Germinal center (tissue), 1 donor: ENCODE data around the gene PAK6.

Experiments used
- DNase-seq: peaks from one replicate; pipeline ENCODE4 v3.0.0; 2012; ENCODE audit warnings: mixed read lengths, low spot score

PAK6 gene

DNA sequence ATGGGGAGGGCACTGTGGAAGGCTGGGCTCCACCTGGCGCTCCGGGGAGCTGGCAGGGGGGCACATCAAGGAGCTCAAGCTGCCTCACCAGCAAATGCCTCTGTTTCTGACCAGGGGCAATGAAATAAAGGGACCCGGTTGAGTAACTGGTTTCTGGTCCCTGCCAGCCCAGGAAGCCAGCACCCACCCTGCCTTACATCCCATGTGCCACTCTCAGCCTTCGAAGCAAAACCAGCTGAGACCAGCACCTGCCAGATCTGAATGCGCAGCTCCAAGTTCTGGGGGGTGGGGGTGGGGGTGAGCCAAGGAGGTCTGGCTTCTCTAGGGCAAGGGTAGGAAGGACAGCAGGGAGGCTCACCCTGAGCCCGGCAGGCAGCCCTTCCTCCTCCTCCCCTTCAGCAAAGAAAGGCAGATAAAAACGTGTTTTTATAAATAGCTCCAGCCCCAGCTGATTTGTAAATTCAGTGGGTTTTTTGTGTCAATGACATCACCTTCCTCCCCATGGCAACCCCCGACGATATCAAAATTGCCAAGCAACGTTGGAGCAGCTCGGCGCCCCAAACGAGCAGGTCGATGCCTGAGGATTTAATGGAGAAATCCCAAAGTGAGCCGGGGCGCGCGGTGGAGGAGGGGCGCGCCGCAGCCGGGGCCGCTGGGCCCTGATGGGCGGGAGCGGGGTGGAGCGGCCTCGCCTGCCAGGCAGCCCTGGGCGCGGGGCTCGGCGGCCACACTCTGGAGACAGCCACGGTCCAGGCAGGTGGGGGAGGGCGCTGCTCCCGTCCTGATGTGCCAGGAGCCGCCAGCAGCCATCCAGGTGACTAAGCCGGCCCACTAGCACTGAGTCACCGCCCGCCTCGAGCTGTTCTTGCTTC, at the start of gene PAK6:
Gene PAK6 (plus strand): TSS at position 532 of the 872 bp plus-strand sequence. CDS start 25,723 bp downstream, outside the sequence.
- peak; percentile 57 for DNase-seq

DNA sequence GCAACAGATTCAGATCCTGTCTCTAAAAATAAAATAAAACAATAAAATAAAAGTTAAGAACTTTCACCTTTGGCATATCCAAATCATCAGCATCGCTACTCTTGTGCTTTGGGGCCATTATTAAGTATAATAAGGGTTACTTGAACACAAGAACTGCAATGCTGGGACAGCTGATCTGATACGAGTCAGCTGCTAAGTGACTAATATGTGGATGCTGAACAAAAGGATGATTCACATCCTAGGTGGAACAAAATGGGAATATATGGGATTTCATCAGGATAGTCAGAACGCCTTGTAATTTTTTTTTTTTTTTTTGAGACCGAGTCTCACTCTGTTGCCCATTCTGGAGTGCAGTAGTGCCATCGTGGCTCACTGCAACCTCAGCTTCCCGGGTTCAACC, 48.3 kb upstream of the PAK6 start:
- DNase-seq: no peak

DNA sequence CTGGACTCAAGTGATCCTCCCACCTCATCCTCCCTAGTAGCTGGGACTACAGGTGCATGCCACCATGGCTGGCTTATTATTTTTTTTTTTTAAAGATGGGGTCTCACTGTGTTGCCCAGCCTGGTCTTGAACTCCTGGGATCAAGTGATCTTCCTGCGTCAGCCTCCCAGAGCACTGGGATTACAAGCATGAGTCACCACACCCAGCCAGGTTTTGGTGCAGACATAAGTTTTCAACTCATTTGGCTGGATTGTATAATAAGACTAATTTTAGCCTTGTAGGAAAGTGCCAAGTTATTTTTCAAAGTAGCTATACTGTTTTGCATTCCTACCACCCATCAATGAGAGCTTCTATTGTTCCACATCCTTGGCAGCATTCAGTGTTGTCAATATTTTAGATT, 45.9 kb upstream of the PAK6 start:
- no peak for DNase-seq

DNA sequence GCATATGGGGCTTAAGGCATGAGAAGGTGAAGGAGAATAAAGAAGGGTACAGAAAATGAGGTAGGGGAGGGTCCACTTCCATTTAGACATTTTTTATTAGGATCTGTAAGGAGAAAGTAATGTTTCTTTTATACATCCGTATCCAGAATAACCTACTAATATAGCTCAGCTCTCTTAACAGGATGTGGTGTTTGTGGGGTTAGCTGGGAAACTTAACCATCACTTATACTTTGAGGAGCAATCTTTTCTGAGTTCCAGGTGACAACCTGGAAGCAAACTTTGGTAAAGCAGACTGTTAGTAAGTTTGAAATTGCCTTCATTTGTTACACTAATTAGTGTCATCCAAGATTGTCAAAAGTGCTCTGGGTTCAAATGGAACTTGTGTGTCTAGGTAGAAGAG, 41.4 kb upstream of the PAK6 start:
- DNase-seq: no peak

DNA sequence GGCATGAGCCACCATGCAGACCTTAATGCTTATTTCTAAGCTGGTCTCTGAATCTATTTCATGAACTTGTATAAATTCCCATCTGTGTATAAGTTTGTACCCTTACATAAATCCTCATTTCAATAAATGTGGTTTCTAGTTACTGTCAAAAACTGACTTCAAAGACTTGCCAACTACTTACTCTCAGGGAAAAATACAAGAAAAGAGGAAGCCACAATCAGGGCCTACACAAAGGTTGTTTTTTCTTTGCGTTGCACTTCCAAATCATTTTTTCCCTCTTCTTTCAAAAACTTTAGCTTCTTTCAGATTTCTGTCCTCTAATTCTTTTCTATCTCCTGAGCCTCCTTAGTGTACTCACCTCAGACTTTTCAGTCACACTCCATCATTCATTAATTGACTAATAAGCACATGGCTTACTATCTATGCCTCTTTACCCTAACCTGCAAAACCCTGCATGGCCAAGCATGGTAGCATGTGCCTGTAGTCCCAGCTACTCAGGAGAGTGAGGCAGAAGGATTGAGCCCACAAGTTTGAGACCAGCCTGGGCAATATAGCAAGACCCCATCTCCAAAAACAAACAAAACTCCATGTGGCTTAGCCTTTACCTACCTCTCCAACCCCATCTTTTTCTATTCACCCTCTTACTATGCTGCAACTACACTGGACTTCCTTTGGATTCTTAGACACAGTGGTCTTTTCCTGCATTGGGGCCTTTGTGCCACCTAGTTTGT, 40.3 kb upstream of the PAK6 start:
- no peak for DNase-seq

DNA sequence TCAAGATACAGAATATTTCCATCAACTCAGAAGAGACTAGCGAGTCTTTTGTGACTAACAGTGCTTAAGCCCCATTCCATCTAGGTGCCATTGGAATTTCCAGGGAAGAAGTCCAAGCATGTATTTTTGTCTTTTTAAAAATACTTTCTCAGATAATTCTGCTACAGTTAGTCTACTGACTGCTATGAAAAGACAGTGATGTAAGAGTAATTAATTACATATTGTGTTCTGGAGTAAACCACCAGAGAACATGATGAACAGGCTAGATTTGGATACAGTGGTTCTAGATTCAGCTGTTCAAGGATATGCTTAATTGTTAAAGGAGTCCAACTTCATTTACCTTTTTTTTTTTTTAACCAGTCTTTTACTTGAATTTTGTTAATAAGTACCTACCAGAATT, 34.8 kb upstream of the PAK6 start:
- no peak for DNase-seq

DNA sequence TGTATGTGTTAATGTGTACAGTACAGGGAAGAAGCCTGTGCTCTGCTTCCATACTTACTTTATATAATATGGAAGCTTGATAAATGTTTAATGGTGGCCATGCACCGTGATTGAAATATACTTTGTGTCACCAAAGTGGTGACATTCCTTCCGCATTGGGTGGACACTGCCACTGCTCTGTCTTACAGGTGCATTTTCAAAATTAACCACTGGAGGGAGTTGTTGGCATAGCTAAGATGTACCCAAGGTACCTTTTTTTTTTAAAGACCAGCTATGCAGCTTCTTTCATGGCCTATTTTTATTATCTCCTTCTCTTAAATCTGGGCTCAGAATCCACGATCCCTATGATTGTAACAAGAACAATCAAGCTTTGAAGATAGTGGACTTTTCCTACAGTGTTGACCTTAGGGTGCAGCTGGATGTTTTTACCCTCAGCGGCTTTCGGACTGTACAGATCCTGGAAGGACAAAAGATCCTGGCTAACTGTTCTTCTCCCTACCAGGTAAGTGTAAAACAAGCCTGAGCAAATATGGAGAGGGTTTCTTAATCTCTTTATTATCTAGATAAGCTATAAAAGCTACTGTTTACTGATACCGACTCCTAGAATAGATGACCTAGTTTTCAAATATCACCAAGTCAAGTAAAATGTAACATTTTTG, 21.6 kb upstream of the PAK6 start:
- DNase-seq: peak; percentile 65

DNA sequence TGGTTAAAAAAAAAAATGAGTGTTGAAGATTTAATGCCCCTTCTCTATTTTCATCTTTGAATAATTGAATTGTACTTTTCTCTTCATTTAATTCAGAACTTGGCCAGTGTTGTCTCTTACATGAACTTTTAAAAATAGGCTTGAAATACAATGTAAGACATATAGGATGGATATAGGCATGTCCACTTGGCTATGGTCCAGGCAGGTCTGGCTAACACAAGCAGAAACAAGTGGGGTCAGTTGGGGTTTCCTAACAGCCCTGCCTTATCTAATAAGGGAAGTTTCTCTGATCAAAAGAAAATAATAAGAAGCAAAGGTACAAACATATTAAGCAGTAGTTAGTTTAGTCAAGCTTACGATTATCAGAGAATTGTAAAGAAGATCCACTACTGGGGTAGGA, 19.1 kb upstream of the PAK6 start:
- no peak for DNase-seq

DNA sequence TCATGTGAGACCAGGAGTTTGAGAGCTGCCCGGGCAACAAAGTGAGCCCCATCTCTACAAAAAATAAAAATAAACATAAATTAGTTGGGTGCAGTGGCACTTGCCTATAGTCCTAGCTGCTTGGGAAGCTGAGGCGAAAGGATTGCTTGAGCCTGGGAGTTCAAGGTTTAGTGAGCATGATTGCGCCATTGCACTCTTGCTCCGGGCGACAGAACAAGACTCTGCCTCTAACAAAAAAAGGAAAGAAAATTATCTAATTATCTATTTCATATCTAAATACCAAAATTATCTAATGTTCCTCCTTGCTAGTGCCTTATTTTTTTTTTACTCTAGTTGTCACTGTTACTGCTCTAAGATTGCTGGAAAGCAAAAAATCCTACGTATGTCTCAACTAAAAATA, 16.7 kb upstream of the PAK6 start:
- DNase-seq: no peak

DNA sequence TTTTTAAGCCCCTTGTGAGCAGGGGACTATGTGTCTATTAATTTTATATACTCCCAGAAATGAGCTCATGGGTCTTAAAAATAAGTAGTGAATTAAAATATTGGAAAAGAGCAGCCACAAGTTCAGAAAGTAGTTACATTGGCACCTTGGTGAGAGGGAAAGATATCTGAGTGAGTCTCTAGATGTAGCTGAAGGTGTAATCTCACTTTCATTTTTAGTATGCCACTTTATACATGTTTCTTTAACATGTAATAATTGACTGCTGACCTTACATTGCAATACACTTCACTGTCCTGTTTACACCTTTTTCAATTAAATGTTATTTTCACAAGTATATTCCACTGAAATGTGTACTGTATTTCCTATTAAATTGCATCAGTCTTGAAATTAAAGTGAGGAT, 12.1 kb upstream of the PAK6 start:
- DNase-seq: no peak

DNA sequence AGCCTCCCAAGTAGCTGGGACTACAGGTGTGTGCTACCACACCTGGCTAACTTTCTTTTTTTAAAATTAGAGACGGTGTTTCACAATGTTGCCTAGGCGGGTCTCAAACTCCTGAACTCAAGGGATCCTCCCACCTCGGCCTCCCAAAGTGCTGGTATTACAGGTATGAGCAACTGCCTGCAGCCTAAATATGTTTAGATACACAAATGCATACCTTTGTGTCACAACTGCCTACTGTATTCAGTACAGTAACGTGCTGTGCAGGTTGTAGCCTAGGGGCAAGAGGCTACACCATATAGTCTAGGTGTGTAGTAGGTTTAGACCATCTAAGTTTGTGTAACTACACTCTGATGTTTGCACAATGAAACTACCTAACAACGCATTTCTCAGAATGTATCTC, 9.5 kb upstream of the PAK6 start:
- DNase-seq: no peak

DNA sequence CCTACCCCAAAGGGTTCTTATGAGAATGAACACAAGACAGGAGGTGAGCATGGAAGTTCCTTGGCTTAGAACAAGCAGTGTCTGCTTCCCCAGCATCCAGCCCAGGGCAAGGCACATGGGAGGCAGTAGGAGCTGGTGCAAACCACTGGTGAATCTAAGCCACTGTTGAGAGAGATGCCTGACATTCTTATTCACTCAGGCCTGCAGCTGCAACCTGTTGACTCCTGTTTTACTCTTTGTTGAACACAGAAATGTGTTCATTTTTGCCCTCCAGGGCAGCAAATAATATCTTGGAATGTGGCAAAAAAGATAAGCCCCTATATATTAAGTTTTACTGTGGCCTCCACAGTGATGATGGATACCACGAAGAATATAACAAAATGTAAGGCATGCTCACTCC, 8.9 kb upstream of the PAK6 start:
- DNase-seq: no peak

DNA sequence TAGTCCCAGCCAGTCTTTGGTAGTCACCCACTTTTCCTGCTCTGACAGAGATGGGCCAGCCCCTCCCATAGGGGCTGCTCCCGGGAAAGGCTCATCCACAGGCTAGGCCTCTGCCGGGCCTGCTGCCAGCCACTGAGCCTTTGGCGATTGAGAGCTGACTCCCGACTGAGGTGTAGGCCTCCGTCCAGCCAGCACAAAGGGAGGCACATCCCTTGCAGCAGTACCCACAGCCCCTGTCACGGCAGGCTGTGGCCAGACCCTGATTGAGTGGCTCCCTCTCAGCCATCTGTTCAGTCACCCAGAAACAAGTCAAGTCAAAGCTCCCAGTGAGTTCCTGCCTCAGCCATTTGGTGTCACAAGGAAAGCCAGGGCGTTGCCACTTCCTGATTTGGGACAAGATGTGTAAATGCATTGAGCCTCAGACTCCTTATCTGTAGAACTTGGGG, 6.2 kb upstream of the PAK6 start:
- no peak for DNase-seq

DNA sequence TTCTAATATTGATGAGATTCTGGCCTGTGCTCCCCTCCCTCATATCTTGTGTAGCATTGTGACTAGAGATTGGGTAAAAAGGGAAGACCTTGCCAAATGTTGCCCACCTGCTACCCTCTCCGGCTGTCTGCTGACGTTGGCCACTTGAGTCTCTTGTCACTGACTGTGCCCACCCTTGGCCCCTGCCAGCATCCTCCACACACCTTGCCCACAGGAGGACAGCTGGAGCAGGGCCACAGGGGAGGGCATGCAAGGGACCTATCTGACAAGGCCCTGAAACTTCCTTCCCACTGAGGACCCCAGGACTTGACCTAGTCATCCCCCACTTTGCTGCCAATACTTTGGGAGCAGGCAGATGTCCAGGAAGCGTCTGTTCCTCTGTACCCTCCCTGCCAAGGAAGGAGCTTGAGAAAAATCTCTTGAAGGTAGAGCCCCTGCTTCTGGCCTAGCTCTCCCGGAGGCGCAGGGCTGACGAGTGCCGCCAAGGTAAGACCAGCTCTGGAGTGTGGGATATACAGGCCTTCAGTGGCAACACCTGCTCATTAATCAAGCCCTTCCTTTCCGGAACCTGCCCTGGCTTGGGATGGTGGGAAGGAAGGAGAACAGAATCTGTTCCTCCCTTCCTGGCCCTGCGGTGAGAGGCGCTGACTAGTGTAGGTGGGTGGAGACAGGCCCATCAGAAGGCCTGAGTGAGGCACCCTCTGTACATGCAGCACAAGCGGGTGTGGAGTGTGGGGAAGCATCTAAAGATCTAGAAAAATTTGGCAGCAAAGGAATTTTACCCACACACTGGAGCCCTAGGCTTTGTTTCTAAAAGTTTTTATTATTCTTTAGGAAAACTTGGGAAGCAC, 4.9 kb upstream of the PAK6 start:
- DNase-seq: no peak

DNA sequence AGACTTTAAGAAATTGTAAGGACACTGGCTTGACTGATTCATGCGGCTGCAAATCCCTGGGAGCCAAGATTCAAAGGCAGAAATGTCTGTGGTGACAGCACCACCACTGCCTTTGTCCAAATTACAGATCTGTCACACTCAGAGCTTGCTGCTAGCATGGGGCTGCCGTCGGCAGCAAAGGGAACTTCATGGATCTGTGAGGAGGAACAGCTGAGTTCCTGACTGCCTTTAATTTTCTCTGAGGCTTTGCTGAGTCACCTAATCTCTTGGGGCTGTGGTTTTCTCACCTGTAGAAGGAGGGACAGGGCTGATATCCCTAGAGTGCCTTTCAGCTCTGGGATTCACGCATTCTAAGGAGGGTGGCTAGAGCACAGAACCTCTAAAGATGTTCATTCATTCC, 4.1 kb upstream of the PAK6 start:
- no peak for DNase-seq

DNA sequence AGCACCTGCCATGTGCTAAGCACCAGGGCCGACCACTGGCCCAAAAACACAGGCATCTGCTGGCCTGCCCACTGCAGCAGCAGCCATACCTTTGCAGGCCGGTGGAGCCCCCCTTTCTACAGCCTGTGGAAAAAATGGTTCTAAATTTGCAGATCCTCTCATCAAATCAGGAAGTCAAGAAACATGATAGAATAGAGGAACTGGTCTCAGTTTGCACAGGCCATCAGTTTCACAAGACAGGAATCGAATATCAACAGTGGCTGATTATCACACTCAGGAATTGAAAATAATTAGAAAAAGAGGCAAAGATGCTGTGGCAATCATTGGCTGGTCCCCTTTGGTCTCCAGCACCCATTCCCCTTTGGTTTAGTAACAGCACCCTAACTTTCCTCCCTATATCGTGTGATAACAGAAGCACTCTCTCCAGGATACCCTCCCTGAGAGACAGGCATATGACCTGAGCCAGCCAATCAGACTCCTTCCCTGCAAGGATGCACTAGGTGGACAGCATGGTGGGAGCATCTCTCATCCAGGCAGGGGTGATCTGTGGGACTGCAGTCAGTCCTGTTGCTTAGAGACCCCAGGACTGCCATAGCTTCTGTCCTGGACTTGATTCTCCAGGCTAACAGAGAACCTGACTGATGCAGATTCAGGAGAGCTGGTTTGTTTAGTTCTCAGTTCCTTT, 3.5 kb upstream of the PAK6 start:
- DNase-seq: peak; percentile 54

DNA sequence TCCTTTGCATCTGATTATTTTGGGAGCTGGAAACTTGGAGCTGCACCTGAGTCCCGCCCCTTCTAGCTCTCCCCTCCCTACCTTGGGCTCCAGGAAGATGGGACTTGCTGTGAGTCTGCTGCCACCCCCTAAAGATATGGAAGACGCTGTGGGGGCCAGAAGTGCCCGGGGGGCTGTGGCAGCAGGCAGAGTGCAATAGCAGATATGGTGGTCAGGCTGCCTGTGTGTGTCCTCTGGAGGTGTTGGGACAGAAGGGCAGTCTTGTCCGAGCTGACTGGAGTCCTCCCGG, 485 bp downstream of the PAK6 start:
- no peak for DNase-seq

DNA sequence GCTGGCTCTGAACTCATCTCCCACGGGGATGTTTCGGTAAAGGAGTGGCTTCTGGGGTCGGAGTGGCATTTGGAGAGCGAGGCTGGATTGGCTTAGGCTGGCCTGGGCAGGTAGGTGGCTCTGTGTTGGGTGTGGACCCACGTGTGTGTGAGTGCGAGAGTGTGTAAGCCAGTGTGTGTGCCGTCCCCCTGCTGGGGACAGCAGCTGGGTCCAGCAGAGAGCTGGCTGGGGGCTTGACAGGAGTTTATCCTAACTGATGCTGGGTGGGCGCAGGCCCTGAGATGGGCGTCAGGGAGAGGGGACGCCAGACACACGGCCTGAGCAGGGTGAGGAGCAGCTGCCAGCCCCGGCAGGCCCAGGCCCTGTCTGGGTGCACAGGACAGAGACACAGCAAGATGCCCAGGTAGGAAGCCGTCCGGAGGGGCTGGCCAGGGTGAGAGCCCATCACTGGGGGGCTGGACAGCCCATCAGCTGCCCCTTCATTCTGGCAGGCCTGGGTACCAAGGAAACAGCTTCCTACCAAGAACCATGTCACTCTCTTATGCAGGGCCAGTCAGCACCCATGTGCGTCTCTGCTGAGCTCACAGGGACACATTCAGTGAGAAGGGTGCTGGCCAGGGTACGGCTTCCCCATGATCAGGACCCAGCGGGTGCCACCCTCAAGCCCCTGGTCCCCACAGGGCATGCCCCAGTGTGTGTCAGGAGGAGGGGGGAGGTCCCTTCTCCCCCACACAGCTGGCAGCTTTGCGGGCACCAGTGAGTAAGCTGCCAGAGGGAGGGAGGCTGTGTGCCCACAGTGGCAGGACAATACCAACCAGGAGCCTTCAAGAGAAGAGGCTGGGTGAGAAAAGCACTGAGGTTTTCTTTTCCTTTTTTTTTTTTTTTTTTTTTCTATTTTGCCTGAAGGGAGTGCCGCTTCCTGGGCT, 1.1 kb downstream of the PAK6 start:
- DNase-seq: no peak

DNA sequence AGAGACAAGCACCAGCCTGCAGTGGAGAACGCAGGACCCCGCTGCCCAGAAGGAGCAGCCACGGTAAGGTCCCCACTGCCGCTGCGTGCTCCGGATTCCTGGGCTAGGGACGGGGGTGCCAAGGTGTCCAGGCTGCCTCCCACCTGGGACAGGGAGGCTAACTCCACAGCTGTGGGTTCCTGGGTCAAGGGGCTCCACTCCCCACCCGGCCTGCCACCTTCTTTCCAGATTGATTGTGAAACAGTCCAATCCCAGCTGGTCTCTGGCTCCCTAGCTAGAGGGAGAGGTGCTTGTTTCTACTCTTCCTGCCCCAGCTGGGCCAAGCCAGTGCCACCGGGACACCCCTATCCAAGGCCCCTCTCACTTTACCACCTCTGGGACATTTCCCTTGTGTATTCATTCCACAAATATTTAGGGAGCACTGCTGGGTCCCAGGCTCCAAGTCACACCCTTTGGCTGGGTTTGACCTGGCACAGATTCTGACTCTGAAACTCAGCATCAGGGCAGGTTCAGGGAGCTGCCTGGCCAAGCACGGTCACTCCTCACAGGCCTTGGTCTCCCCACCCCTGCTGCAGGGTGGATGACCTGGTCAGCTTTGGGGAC, 1.9 kb downstream of the PAK6 start:
- no peak for DNase-seq
